ENCODE data around the gene MCM9. TPM values are rescaled to one million over a fixed set of nuclear protein-coding genes. Genes with fewer than 3 reads are reported as not detected.

MCM9 gene
- 10 to 100 TPM; 18.4 to 22.9 TPM for total RNA-seq

DNA sequence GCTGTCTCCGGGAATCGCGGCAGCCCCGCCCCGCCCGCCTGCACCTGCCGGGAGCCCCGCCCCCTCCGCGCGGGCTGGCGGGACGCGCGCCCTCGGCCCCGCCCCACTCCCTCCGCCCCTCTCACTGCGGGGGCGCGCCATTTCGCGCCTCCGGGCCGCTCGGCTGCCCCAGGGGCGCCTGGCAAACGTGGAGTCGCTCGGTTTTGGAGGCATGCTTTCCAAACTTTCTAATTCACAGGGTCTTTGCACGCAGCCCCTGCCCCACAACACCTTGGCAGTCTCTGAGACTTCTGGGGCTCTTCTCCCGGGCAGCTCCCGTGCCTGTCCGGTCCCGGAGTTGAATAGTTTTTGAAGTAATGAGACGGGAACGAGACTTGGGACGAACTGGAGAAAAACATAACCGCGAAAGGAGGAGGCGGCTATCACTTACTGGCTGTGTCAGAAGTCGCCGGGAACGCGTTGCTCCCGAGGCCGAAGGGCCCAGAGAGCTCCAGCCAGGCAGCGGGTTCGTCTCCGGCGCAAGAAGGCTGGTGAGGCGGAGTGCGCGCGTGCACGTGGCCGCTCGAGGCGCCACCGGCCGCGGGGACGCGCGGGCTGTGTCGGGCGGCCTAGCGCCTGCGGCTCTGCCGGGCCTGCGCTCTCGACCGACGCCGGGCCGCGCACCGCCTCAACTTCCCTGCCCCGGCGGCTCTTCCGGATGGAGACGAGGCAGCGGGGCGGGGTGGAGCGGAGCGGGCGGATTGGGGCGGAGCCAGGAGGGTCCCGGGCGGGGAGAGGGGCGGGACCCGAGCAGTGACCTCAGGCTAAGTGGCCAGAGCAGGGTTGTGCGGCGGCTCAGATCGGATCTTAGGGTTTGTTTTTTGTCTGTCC is at the start of gene MCM9:
TSS of gene MCM9 (minus strand) at position 699 of the 870 bp plus-strand sequence. CDS start 3,436 bp downstream, outside the sequence.
- Mint-ChIP-seq H3K27ac (peak within 1 kb of the TSS; percentile 98), H3K4me1 (ENCODE audit: low read depth) (peaks cover 41% of the 10 kb centered on the region), H3K36me3 (ENCODE audit: insufficient read depth in 2 of 2) (peaks cover 7 to 23% of the 10 kb centered on the region in 2 donors), H3K9me3 (peaks cover 1 to 2% of the 10 kb centered on the region in 2 donors), H3K27me3 (ENCODE audit: low read depth) (no peaks in the 10 kb centered on the region), H3K4me3 (peak within 1 kb of the TSS; percentile 95 to 99)
- peak; percentile 95 for DNase-seq
- peak; percentile 96 to 98 for ATAC-seq (replicated peaks in 1 of 2)

GRCh38 chr6:118984342-118984741 is 49.4 kb upstream of the MCM9 start:
- Mint-ChIP-seq H3K9me3 (no peaks in the 10 kb centered on the region), H3K27ac (no peak overlapping the region), H3K4me3 (no peak overlapping the region), H3K4me1 (ENCODE audit: low read depth) (no peaks in the 10 kb centered on the region), H3K36me3 (ENCODE audit: insufficient read depth in 2 of 2) (peaks cover 2% of the 10 kb centered on the region in 2 donors), H3K27me3 (ENCODE audit: low read depth) (no peaks in the 10 kb centered on the region)
- no peak for DNase-seq
- ATAC-seq (replicated peaks in 1 of 2), result no peak

- H3K27ac Mint-ChIP-seq, result no peak overlapping the region
- H3K36me3 Mint-ChIP-seq (ENCODE audit: insufficient read depth in 2 of 2), result peaks cover 2% of the 10 kb centered on the region in 2 donors
- no peaks in the 10 kb centered on the region for H3K9me3 Mint-ChIP-seq
- no peaks in the 10 kb centered on the region for H3K4me1 Mint-ChIP-seq (ENCODE audit: low read depth)
- no peaks in the 10 kb centered on the region for H3K27me3 Mint-ChIP-seq (ENCODE audit: low read depth)
- H3K4me3 Mint-ChIP-seq, result no peak overlapping the region
- DNase-seq (no peak), ATAC-seq (replicated peaks in 1 of 2) (no peak)
Measured at GRCh38 chr6:118982575-118982911, 47.6 kb upstream of the MCM9 start.

DNA sequence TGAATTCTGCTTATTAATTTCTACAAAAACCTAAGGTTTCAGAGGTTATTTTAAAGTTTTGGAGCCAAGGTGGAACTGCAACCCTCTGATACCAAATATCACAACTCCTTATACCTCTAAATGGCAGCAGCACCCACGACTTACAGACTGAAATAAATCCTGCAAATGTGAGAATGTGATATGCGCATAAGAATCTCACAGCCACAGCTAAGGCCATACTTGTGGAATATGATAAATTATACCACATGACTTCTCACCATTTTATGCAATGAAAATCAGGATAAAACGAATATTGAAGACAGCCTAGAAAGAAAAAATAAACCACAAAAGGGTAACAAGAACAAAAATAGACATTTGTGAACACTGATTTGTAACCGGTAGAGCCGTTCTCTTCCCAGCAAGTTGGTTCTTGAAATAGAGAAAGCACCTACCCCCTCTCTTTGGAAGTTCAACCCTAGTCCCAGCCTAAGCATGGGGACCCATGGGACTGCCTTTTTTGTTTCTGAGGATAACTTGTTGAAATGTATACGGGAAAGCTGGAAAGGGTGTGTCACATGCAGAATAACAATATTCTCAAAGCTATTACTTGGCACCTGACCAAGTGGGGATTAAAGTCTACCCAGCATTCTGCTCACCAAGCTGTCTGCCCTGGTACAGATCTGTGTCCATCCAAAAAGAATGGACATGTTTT is 47.1 kb upstream of the MCM9 start:
- no peak for DNase-seq
- H3K27ac Mint-ChIP-seq, result no peak overlapping the region
- H3K36me3 Mint-ChIP-seq (ENCODE audit: insufficient read depth in 2 of 2), result peaks cover 2% of the 10 kb centered on the region in 2 donors
- no peaks in the 10 kb centered on the region for H3K27me3 Mint-ChIP-seq (ENCODE audit: low read depth)
- no peaks in the 10 kb centered on the region for H3K4me1 Mint-ChIP-seq (ENCODE audit: low read depth)
- H3K4me3 Mint-ChIP-seq, result no peak overlapping the region
- H3K9me3 Mint-ChIP-seq, result no peaks in the 10 kb centered on the region
- no peak for ATAC-seq (replicated peaks in 1 of 2)

- H3K9me3 Mint-ChIP-seq, result no peaks in the 10 kb centered on the region
- H3K4me3 Mint-ChIP-seq, result no peak overlapping the region
- DNase-seq, result no peak
- no peaks in the 10 kb centered on the region for H3K27me3 Mint-ChIP-seq (ENCODE audit: low read depth)
- peaks cover 2% of the 10 kb centered on the region in 2 donors for H3K36me3 Mint-ChIP-seq (ENCODE audit: insufficient read depth in 2 of 2)
- H3K27ac Mint-ChIP-seq, result no peak overlapping the region
- no peak for ATAC-seq (replicated peaks in 1 of 2)
- H3K4me1 Mint-ChIP-seq (ENCODE audit: low read depth), result no peaks in the 10 kb centered on the region
Measured at GRCh38 chr6:118980063-118980462, 45.1 kb upstream of the MCM9 start.

DNA sequence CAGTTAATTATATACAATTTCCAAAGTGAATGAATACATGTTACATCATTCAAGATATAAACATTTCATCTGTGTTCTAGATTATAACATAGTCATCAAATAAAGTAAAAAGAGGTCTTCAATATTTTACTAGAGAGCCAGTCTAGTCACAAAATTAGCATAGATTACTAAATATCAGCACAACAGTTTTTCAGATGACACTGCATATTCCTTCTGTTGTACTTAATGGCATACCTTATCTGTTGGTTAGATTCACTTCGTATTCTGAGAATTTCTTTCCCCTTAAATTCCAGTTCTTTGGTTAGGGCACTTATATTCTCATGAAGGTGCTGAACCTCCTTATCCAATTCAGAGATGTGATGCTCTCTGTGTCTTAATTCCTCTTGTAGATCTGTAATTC is 39.8 kb upstream of the MCM9 start:
- Mint-ChIP-seq H3K4me1 (ENCODE audit: low read depth) (no peaks in the 10 kb centered on the region), H3K4me3 (no peak overlapping the region), H3K9me3 (no peaks in the 10 kb centered on the region), H3K36me3 (ENCODE audit: insufficient read depth in 2 of 2) (peaks cover 0 to 3% of the 10 kb centered on the region in 2 donors), H3K27me3 (ENCODE audit: low read depth) (no peaks in the 10 kb centered on the region), H3K27ac (peak overlapping the region; percentile 51)
- DNase-seq (no peak), ATAC-seq (replicated peaks in 1 of 2) (no peak)

GRCh38 chr6:118971682-118972081 is 36.7 kb upstream of the MCM9 start:
- ATAC-seq (replicated peaks in 1 of 2) (no peak), DNase-seq (no peak)
- no peak overlapping the region for H3K27ac Mint-ChIP-seq
- no peaks in the 10 kb centered on the region for H3K4me1 Mint-ChIP-seq (ENCODE audit: low read depth)
- no peaks in the 10 kb centered on the region for H3K9me3 Mint-ChIP-seq
- H3K4me3 Mint-ChIP-seq, result no peak overlapping the region
- peaks cover 0 to 3% of the 10 kb centered on the region in 2 donors for H3K36me3 Mint-ChIP-seq (ENCODE audit: insufficient read depth in 2 of 2)
- no peaks in the 10 kb centered on the region for H3K27me3 Mint-ChIP-seq (ENCODE audit: low read depth)

GRCh38 chr6:118970866-118971265 is 35.9 kb upstream of the MCM9 start:
- H3K36me3 Mint-ChIP-seq (ENCODE audit: insufficient read depth in 2 of 2), result peaks cover 0 to 3% of the 10 kb centered on the region in 2 donors
- H3K9me3 Mint-ChIP-seq, result no peaks in the 10 kb centered on the region
- no peak for DNase-seq
- no peak overlapping the region for H3K27ac Mint-ChIP-seq
- no peak for ATAC-seq (replicated peaks in 1 of 2)
- H3K4me3 Mint-ChIP-seq, result no peak overlapping the region
- no peaks in the 10 kb centered on the region for H3K27me3 Mint-ChIP-seq (ENCODE audit: low read depth)
- no peaks in the 10 kb centered on the region for H3K4me1 Mint-ChIP-seq (ENCODE audit: low read depth)

DNA sequence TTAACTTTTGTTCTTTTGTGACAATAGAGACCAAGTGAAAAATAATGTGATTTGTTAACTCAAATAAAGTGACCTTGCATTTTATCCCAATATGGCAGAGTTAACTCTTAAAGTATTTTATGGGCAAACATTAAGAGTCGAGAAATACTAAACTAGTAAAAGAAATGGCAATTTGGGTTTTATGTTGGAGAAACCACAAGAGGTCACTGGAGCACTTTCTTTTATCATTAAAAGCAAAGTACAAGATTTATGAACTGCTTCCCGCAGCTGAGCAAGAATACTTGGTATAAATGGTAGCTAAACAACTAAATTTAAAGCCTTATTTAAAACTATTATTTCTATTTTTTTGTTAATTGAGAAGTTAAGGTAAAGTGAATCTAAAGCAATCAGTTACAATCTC is 33.5 kb upstream of the MCM9 start:
- Mint-ChIP-seq H3K27ac (no peak overlapping the region), H3K4me3 (no peak overlapping the region), H3K36me3 (ENCODE audit: insufficient read depth in 2 of 2) (peaks cover 0 to 3% of the 10 kb centered on the region in 2 donors), H3K9me3 (no peaks in the 10 kb centered on the region), H3K27me3 (ENCODE audit: low read depth) (no peaks in the 10 kb centered on the region), H3K4me1 (ENCODE audit: low read depth) (no peaks in the 10 kb centered on the region)
- DNase-seq (no peak), ATAC-seq (replicated peaks in 1 of 2) (no peak)

- peaks cover 0 to 3% of the 10 kb centered on the region in 2 donors for H3K36me3 Mint-ChIP-seq (ENCODE audit: insufficient read depth in 2 of 2)
- DNase-seq (no peak), ATAC-seq (replicated peaks in 1 of 2) (no peak)
- H3K9me3 Mint-ChIP-seq, result no peaks in the 10 kb centered on the region
- H3K4me3 Mint-ChIP-seq, result no peak overlapping the region
- H3K4me1 Mint-ChIP-seq (ENCODE audit: low read depth), result no peaks in the 10 kb centered on the region
- peak overlapping the region; percentile 9 for H3K27ac Mint-ChIP-seq
- H3K27me3 Mint-ChIP-seq (ENCODE audit: low read depth), result no peaks in the 10 kb centered on the region
Measured at GRCh38 chr6:118967239-118967638, 32.3 kb upstream of the MCM9 start.

- ATAC-seq (replicated peaks in 1 of 2), result no peak
- Mint-ChIP-seq H3K36me3 (ENCODE audit: insufficient read depth in 2 of 2) (no peaks in the 10 kb centered on the region), H3K4me3 (no peak overlapping the region), H3K27me3 (ENCODE audit: low read depth) (no peaks in the 10 kb centered on the region), H3K4me1 (ENCODE audit: low read depth) (no peaks in the 10 kb centered on the region), H3K9me3 (no peaks in the 10 kb centered on the region), H3K27ac (no peak overlapping the region)
- DNase-seq, result no peak
Measured at GRCh38 chr6:118965843-118966370, 30.9 kb upstream of the MCM9 start.

DNA sequence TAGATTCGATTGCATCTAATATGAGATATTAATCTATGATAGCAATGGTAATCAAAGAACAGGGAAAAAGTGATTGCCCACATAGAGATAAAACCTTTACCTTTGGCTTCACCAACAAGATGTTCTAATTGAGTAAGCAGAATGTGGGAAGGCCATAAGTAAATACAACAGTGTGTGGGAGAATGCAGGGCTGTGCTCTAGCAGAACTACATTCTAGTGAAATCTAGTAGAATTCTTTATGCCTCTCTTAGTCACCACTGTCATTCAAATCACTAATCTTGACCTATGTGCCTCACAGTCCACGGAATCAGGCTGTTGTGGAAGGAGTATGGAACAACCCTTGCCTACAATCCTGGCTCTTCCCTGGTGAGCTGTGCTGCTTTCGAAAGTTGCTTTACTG is 30.4 kb upstream of the MCM9 start:
- no peaks in the 10 kb centered on the region for H3K9me3 Mint-ChIP-seq
- no peak overlapping the region for H3K4me3 Mint-ChIP-seq
- no peak for ATAC-seq (replicated peaks in 1 of 2)
- DNase-seq, result no peak
- no peak overlapping the region for H3K27ac Mint-ChIP-seq
- H3K4me1 Mint-ChIP-seq (ENCODE audit: low read depth), result no peaks in the 10 kb centered on the region
- no peaks in the 10 kb centered on the region for H3K36me3 Mint-ChIP-seq (ENCODE audit: insufficient read depth in 2 of 2)
- no peaks in the 10 kb centered on the region for H3K27me3 Mint-ChIP-seq (ENCODE audit: low read depth)

GRCh38 chr6:118963003-118963402 is 28.0 kb upstream of the MCM9 start:
- H3K9me3 Mint-ChIP-seq, result no peaks in the 10 kb centered on the region
- no peak overlapping the region for H3K27ac Mint-ChIP-seq
- ATAC-seq (replicated peaks in 1 of 2), result no peak
- no peak overlapping the region for H3K4me3 Mint-ChIP-seq
- H3K27me3 Mint-ChIP-seq (ENCODE audit: low read depth), result no peaks in the 10 kb centered on the region
- no peak for DNase-seq
- no peaks in the 10 kb centered on the region for H3K36me3 Mint-ChIP-seq (ENCODE audit: insufficient read depth in 2 of 2)
- peaks cover 6% of the 10 kb centered on the region for H3K4me1 Mint-ChIP-seq (ENCODE audit: low read depth)
